Fibroblast of pulmonary artery (primary cell): ENCODE measurements around the gene MBOAT1.

ENCODE experiments used
- DNase-seq: peaks from one replicate; pipeline ENCODE4 v3.0.0-alpha.2; 2010; ENCODE audit warnings: low read depth
- H3K4me3 ChIP-seq: replicated peaks from 2 replicates; pipeline ENCODE4 v1.5.1; 2011; ENCODE audit warnings: low read depth, mild to moderate bottlenecking, control low read depth, low read length, moderate library complexity
- TF ChIP-seq, protein P1 (sequence below): IDR thresholded peaks from 2 replicates; pipeline ENCODE4 v1.5.1; 2011; ENCODE audit warnings: mild to moderate bottlenecking, control low read depth, low read length, inconsistent platforms; ENCODE audit errors: missing control alignments

The MBOAT1 gene

GRCh38 chr6:20126789-20127653 is 85.2 kb downstream of the MBOAT1 start:
- TF ChIP-seq, protein P1, sequence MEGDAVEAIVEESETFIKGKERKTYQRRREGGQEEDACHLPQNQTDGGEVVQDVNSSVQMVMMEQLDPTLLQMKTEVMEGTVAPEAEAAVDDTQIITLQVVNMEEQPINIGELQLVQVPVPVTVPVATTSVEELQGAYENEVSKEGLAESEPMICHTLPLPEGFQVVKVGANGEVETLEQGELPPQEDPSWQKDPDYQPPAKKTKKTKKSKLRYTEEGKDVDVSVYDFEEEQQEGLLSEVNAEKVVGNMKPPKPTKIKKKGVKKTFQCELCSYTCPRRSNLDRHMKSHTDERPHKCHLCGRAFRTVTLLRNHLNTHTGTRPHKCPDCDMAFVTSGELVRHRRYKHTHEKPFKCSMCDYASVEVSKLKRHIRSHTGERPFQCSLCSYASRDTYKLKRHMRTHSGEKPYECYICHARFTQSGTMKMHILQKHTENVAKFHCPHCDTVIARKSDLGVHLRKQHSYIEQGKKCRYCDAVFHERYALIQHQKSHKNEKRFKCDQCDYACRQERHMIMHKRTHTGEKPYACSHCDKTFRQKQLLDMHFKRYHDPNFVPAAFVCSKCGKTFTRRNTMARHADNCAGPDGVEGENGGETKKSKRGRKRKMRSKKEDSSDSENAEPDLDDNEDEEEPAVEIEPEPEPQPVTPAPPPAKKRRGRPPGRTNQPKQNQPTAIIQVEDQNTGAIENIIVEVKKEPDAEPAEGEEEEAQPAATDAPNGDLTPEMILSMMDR, result no peak
- peak; percentile 64 for DNase-seq
- no peak overlapping the region for H3K4me3 ChIP-seq

DNA sequence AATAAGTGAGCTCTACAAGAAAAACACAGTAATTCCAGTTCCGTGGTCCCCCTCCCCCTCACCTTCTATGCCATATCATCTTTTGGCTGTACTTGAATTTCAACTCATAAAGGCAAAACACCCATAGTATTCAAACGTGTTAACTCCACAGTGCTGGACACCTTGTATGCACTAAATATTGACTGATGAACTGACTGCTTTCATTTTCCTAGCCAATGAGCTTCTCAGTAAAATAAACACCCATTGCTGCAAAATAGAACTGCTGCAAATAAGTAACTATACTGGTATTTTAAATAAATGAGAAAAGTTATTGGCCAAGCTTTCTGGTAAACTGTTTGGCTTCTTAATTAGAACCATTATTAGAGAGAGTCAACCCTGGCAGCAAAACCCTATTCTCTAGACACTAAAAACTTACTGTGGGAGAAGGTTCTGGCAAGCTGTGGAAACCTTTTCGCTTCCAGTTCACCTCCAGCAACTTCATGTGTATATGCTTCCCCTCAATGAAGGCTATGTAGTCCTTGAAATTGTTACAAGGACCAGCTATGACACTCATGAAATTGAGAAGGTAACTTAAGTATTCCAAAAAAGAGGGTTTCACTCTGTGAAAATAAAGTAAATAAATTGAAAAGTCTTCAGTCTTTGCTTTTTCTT is 86.0 kb downstream of the MBOAT1 start:
- no peak for DNase-seq
- TF ChIP-seq, protein P1, result no peak
- no peak overlapping the region for H3K4me3 ChIP-seq

- TF ChIP-seq, protein P1, result no peak
- DNase-seq, result no peak
- no peak overlapping the region for H3K4me3 ChIP-seq
Observed at GRCh38 chr6:20124545-20124944, 87.7 kb downstream of the MBOAT1 start.

DNA sequence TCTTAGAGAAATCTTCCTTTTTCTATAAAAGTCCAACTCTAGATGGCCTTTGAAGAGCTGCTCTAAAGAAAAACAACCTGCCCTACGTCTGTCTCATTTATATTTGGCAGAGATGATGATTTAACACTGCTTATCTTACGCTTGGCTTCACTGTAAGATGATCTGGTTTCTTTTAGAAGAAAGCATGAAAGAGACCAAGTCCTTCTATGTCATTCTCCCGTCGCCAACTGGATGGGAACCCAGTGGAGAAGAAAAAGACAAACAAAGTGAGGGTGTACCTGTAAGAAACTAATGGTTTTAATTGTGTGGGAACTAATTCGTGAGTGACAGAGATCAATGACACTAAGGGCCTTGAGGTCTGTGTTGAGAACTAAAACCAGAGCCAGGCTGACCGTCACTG is 92.8 kb downstream of the MBOAT1 start:
- TF ChIP-seq, protein P1, result no peak
- no peak overlapping the region for H3K4me3 ChIP-seq
- no peak for DNase-seq

DNA sequence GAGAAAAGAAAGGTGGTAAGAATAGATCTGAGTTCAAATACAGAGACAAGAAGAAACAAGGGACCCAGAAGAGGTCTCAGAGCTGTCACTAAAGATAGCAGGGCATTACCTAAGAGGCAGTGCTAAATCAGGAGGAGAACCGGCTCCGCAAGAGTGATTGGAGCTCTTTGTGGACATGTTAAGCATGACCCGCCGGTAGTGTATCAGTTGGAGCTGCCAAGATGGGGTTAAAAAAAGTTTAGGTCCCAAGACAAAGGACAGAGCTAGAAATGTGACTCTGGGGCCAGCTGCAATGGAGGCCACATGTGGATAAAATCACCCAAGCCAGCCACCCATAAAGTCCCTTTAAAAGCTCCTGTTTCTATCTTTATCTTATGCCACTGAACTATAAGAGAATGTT is 93.4 kb downstream of the MBOAT1 start:
- no peak overlapping the region for H3K4me3 ChIP-seq
- TF ChIP-seq, protein P1, result no peak
- no peak for DNase-seq

- TF ChIP-seq, protein P1, result no peak
- no peak overlapping the region for H3K4me3 ChIP-seq
- DNase-seq, result no peak
Observed at GRCh38 chr6:20117474-20117873, 94.8 kb downstream of the MBOAT1 start.

DNA sequence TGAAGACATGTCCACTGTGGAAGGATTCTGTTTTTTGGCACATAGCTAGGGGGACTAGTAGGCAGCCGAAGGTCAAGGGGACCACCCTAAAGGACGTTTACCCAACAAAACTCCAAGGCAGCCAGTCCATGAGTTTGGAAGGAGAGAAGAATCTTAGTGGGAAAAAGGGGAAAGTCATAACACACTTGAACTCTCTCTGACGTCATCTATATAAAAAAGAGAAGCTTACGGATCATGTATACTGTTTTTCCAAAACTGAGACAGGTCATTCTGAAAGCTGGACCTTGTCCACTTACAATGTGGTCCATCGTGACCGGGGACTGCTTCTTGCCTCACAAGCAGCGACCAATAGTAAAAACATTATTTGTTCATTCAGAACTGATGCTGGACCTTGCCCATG is 95.5 kb downstream of the MBOAT1 start:
- no peak for DNase-seq
- TF ChIP-seq, protein P1, result no peak
- H3K4me3 ChIP-seq, result no peak overlapping the region
